Hepatocyte (in vitro differentiated cells): ENCODE measurements around the gene EOLA2. TPM values are rescaled to one million over a fixed set of nuclear protein-coding genes. Genes with fewer than 3 reads are reported as not detected.

Experiments used
- DNase-seq: peaks from one replicate; pipeline ENCODE4 v3.0.0-alpha.2; 2016; ENCODE audit warnings: low spot score
- H2AFZ ChIP-seq: fragments of 200-600 bp; sonication (generic); 2 replicates; pipeline ENCODE4 v1.6.0; 2016; ENCODE audit warnings: antibody characterized with exemption, mild to moderate bottlenecking
- H3K27ac ChIP-seq: fragments of 200-600 bp; sonication (generic); 2 replicates; pipeline ENCODE4 v1.5.1; 2016; ENCODE audit warnings: mild to moderate bottlenecking
- H3K27me3 ChIP-seq: fragments of 200-600 bp; sonication (generic); 2 replicates; pipeline ENCODE4 v1.6.1; 2016
- H3K36me3 ChIP-seq: fragments of 200-600 bp; sonication (generic); replicated peaks from 2 replicates; pipeline ENCODE4 v1.5.1; 2016; ENCODE audit warnings: low read depth; ENCODE audit not compliant: insufficient read depth
- H3K4me1 ChIP-seq: fragments of 200-600 bp; sonication (generic); 2 replicates; pipeline ENCODE4 v1.5.1; 2016; ENCODE audit warnings: mild to moderate bottlenecking, moderate library complexity; ENCODE audit not compliant: insufficient read depth
- H3K4me2 ChIP-seq: fragments of 200-600 bp; sonication (generic); 2 replicates; pipeline ENCODE4 v1.6.0; 2016
- H3K4me3 ChIP-seq: fragments of 200-600 bp; sonication (generic); 2 replicates; pipeline ENCODE4 v1.5.1; 2016; ENCODE audit warnings: mild to moderate bottlenecking
- H3K79me2 ChIP-seq: fragments of 200-600 bp; sonication (generic); 2 replicates; pipeline ENCODE4 v1.6.0; 2017; ENCODE audit warnings: mild to moderate bottlenecking
- H3K9me2 ChIP-seq: fragments of 200-600 bp; sonication (generic); replicated peaks from 2 replicates; pipeline ENCODE4 v1.6.0; 2017; ENCODE audit warnings: mild to moderate bottlenecking; ENCODE audit not compliant: insufficient read depth
- H3K9me3 ChIP-seq: fragments of 200-600 bp; sonication (generic); 2 replicates; pipeline ENCODE4 v1.5.1; 2016; ENCODE audit warnings: low read depth, mild to moderate bottlenecking
- H4K20me1 ChIP-seq: fragments of 200-600 bp; sonication (generic); 2 replicates; pipeline ENCODE4 v1.6.0; 2016; ENCODE audit warnings: mild to moderate bottlenecking; ENCODE audit not compliant: insufficient read depth, poor library complexity, severe bottlenecking
- CTCF ChIP-seq: fragments of 200-600 bp; sonication (generic); IDR thresholded peaks from 2 replicates; pipeline ENCODE4 v1.5.1; 2016; ENCODE audit warnings: antibody characterized with exemption, mild to moderate bottlenecking; ENCODE audit not compliant: poor library complexity
- EZH2 ChIP-seq: fragments of 200-600 bp; sonication (generic); IDR thresholded peaks from 2 replicates; pipeline ENCODE4 v1.6.1; 2016; ENCODE audit warnings: antibody characterized with exemption, mild to moderate bottlenecking, borderline replicate concordance
- EZH2phosphoT487 ChIP-seq: fragments of 200-600 bp; sonication (generic); IDR thresholded peaks from one replicate; pipeline ENCODE4 v1.6.1; 2018; ENCODE audit warnings: antibody characterized with exemption, mild to moderate bottlenecking, low read depth, moderate library complexity; ENCODE audit not compliant: unreplicated experiment, severe bottlenecking
- WGBS: methylation state at CpG from one replicate; pipeline ENCODE4 v1.1.6; 2016; ENCODE audit warnings: low lambda C conversion rate; ENCODE audit errors: missing lambda C conversion rate; 5-methylcytosine and 5-hydroxymethylcytosine counted together
- polyA plus RNA-seq: library from polyadenylated mRNA; unstranded; fragments of >200 nt; fragmentation: Nextera tagmentation; extraction: Ambion mirVana; gene quantifications from 2 replicates; pipeline ENCODE4 v1.2.1, GENCODE V29; 2016
- total RNA-seq: library from RNA; depleted of rRNA; stranded (reverse); fragments of >200 nt; gene quantifications from 2 replicates; pipeline ENCODE4 v1.2.3, GENCODE V29; 2014

The EOLA2 gene
- total and polyA plus RNA-seq, 2 experiments from 2014 or later = 15.9 to 40.3 TPM

DNA sequence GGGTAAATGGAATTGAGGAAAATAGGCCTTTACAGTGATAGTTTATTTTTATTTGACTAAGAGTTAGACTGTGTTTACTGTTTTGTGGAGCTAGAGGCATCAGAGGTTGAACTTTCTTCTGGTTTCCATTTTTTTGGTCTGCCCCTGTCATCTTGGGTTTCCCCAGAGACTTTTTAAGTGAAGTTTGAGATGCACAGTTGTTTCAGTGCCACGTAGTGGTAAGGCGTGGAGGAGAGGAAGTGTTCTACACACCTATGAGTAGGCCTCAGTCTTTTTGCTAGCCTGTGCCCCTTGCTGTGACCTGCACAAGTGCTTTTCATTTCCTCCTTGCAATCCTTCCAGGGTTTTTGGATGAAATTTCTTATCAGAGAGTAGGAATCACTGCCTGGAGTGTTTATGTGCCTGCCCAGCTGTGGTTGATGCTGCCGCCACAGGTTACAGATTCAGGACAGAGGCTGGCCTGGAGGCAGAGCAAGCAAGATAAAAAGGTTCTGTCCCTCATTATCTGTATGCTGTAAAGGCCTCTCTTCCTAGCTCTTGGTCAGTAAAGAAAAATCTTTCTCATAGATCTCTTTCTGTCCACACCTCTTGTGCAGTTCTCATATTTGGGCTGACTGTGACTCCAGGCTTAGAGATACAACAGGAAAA is 21.4 kb downstream of the EOLA2 start:
- Histone ChIP-seq H2AFZ (no peak overlapping the region), H3K36me3 (no peaks in the 10 kb centered on the region), H3K79me2 (no peaks in the 10 kb centered on the region), H3K4me3 (no peak overlapping the region), H3K9me3 (no peaks in the 10 kb centered on the region), H3K27ac (no peak overlapping the region), H3K4me1 (no peaks in the 10 kb centered on the region), H4K20me1 (no peaks in the 10 kb centered on the region), H3K4me2 (no peak overlapping the region), H3K9me2 (no peaks in the 10 kb centered on the region), H3K27me3 (no peaks in the 10 kb centered on the region)
- no peak for TF ChIP-seq CTCF
- no peak for TF ChIP-seq EZH2phosphoT487
- no peak for TF ChIP-seq EZH2
- no peak for DNase-seq
- 81% methylated on average over 3 of the region's 3 CpGs for WGBS

DNA sequence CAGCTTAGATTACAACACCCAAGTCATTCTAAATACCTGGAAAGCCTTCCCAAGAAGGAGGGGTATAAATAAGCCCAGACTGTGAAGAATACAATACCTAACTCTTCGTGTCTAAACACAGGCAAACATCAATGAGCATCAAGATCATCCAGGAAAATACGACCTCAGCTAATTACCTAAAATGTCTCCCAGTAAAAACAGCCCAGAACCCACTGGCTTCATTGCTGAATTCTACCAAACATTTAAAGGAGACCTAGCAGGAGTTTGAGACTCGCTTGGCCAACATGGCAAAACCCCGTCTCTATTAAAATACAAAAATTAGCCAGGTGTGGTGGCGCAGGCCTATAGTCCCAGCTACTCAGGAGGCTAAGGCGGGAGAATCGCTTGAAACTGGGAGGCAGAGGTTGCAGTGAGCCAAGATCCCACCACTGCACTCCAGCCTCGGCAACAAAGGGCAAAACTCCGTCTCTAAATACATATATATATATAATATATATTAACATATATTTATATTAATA is 28.1 kb downstream of the EOLA2 start:
- Histone ChIP-seq H3K9me2 (no peaks in the 10 kb centered on the region), H4K20me1 (no peaks in the 10 kb centered on the region), H2AFZ (no peak overlapping the region), H3K4me2 (no peak overlapping the region), H3K4me3 (no peak overlapping the region), H3K27ac (no peak overlapping the region), H3K4me1 (no peaks in the 10 kb centered on the region), H3K27me3 (no peaks in the 10 kb centered on the region), H3K79me2 (no peaks in the 10 kb centered on the region), H3K36me3 (no peaks in the 10 kb centered on the region), H3K9me3 (no peaks in the 10 kb centered on the region)
- TF ChIP-seq EZH2phosphoT487 (no peak), EZH2 (no peak), CTCF (no peak)
- WGBS = 92% methylated on average over 9 of the region's 9 CpGs
- no peak for DNase-seq

DNA sequence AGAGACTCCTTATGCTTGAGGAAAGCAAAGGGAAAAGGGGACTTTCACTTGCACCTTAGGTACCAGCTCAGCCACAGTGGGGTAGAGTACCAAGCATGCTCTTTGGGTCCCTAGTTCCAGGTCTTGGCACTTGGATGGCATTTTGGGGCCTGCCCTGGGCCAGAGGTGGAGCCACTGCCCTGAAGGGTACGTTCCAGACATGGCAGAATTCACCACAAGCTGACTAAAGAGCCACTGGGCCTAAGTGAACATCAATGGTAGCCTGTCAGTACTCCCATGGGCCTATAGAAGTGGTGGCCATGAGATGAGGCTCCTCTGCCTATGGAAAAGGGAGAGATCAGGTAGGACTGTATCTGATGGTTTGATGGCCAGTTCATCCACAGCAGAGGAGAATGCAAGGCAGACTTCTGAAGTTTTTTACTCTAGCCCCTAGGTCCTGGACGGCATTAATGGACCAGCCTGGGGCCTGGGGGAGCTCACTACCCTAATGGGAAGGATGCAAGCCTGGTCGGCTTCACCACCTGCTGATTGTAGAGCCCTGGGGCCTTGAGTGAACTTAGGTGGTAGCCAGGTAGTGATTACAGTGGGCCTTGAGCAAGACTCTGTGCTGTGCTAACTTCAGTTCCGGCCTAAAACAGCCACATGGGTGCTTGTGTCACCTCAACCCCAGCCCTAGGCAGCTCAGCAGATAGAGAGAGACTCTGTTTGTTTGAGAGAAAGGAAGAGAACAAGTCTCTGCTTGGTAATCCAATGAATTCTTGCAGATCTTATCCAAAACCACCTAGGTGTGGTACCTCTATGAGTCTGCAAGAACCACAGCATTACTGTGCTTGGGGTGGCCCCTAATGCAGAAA is 28.7 kb downstream of the EOLA2 start:
- no peak overlapping the region for H2AFZ ChIP-seq
- no peaks in the 10 kb centered on the region for H3K4me1 ChIP-seq
- H3K9me3 ChIP-seq = no peaks in the 10 kb centered on the region
- H3K4me2 ChIP-seq = no peak overlapping the region
- no peaks in the 10 kb centered on the region for H3K27me3 ChIP-seq
- no peak overlapping the region for H3K27ac ChIP-seq
- no peak for TF ChIP-seq EZH2
- no peaks in the 10 kb centered on the region for H3K9me2 ChIP-seq
- 84% methylated on average over 4 of the region's 4 CpGs for WGBS
- no peaks in the 10 kb centered on the region for H3K36me3 ChIP-seq
- no peaks in the 10 kb centered on the region for H3K79me2 ChIP-seq
- no peak overlapping the region for H3K4me3 ChIP-seq
- no peaks in the 10 kb centered on the region for H4K20me1 ChIP-seq
- no peak for DNase-seq

- Histone ChIP-seq H4K20me1 (no peaks in the 10 kb centered on the region), H3K4me2 (no peak overlapping the region), H3K27ac (no peak overlapping the region), H3K4me3 (no peak overlapping the region), H3K9me3 (no peaks in the 10 kb centered on the region), H3K27me3 (no peaks in the 10 kb centered on the region), H3K9me2 (no peaks in the 10 kb centered on the region), H3K79me2 (no peaks in the 10 kb centered on the region), H3K36me3 (no peaks in the 10 kb centered on the region), H2AFZ (no peak overlapping the region), H3K4me1 (no peaks in the 10 kb centered on the region)
- TF ChIP-seq EZH2phosphoT487 (no peak), CTCF (no peak), EZH2 (no peak)
- no peak for DNase-seq
Measured at GRCh38 chrX:149908727-149909126, 29.6 kb downstream of the EOLA2 start.
